PFSK-1 (cell line): ENCODE measurements around the gene SEMA3D.

ENCODE experiments used
- FOXP2 ChIP-seq: optimal IDR thresholded peaks from 2 replicates; pipeline ENCODE3; 2011; ENCODE audit warnings: borderline replicate concordance, control low read depth, inconsistent platforms; ENCODE audit not compliant: insufficient read depth; ENCODE audit errors: extremely low read length, extremely low read depth
- POLR2AphosphoS5 ChIP-seq: IDR thresholded peaks from 2 replicates; pipeline ENCODE4 v1.6.1; 2012; ENCODE audit warnings: low read depth, mild to moderate bottlenecking, control low read depth, low read length, moderate library complexity
- SIN3A ChIP-seq: IDR thresholded peaks from 2 replicates; pipeline ENCODE4 v1.6.1; 2012; ENCODE audit warnings: mild to moderate bottlenecking, low read length, moderate library complexity, borderline replicate concordance; ENCODE audit not compliant: insufficient read depth
- TAF1 ChIP-seq: IDR thresholded peaks from 2 replicates; pipeline ENCODE4 v1.6.1; 2012; ENCODE audit warnings: low read length, control low read depth, borderline replicate concordance; ENCODE audit not compliant: insufficient read depth
- TF ChIP-seq, protein P1 (sequence below), 2 experiments: IDR thresholded peaks; 2 replicates each; pipeline versions ENCODE4 v1.6.1 to v1.8.0; 2011 to 2012; ENCODE audit warnings: low read depth in 2 of 2, low read length in 2 of 2, control low read depth in 1 of 2, inconsistent platforms in 1 of 2, mild to moderate bottlenecking in 1 of 2, moderate library complexity in 1 of 2; ENCODE audit not compliant: insufficient read depth in 1 of 2

DNA sequence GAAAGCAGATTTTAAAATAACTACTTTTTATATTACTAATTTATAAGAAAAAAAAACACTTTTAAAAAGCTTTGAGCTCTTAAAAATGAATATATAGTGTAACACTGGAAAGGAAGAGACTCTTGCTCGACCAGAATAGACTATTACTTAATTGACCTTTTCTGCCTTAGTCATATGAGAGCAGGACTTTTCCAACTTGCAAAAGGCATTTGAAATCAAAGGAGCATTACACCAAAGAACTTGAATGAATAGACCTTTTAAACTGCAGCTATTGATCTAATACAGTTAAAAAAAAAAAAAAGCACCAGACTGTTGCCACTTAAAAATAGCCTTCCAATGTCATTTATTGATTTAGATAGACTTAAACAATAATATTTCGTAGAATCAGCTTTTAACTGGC, 17.2 kb upstream of the SEMA3D start:
- no peak for TF ChIP-seq POLR2AphosphoS5
- TF ChIP-seq, protein P1, sequence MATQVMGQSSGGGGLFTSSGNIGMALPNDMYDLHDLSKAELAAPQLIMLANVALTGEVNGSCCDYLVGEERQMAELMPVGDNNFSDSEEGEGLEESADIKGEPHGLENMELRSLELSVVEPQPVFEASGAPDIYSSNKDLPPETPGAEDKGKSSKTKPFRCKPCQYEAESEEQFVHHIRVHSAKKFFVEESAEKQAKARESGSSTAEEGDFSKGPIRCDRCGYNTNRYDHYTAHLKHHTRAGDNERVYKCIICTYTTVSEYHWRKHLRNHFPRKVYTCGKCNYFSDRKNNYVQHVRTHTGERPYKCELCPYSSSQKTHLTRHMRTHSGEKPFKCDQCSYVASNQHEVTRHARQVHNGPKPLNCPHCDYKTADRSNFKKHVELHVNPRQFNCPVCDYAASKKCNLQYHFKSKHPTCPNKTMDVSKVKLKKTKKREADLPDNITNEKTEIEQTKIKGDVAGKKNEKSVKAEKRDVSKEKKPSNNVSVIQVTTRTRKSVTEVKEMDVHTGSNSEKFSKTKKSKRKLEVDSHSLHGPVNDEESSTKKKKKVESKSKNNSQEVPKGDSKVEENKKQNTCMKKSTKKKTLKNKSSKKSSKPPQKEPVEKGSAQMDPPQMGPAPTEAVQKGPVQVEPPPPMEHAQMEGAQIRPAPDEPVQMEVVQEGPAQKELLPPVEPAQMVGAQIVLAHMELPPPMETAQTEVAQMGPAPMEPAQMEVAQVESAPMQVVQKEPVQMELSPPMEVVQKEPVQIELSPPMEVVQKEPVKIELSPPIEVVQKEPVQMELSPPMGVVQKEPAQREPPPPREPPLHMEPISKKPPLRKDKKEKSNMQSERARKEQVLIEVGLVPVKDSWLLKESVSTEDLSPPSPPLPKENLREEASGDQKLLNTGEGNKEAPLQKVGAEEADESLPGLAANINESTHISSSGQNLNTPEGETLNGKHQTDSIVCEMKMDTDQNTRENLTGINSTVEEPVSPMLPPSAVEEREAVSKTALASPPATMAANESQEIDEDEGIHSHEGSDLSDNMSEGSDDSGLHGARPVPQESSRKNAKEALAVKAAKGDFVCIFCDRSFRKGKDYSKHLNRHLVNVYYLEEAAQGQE (IDR thresholded peaks at IDR 0.05; ENCODE audit: insufficient read depth in 1 of 2, low read depth in 2 of 2, low read length in 2 of 2) = no peak
- no peak for TF ChIP-seq SIN3A
- no peak for TF ChIP-seq TAF1
- no peak for TF ChIP-seq FOXP2
